ENCODE measurements around the gene ATRNL1. TPM values are rescaled to one million over a fixed set of nuclear protein-coding genes. Genes with fewer than 3 reads are reported as not detected.

The ATRNL1 gene
- total RNA-seq, 1 experiment from 2014 or later: 1.3 TPM

GRCh38 chr10:115638246-115638645, 545.1 kb downstream of the ATRNL1 start:
- Histone ChIP-seq H3K9me2 (ENCODE audit: insufficient read depth) (no peaks in the 10 kb centered on the region), H3K27me3 (ENCODE audit: insufficient read depth, low read length) (no peaks in the 10 kb centered on the region), H2AFZ (ENCODE audit: low read depth, low read length, poor library complexity, severe bottlenecking) (no peak overlapping the region), H3K9me3 (ENCODE audit: control insufficient read depth in 1 of 2, insufficient read depth in 1 of 2, low read depth in 1 of 2, low read length in 2 of 2) (no peaks in the 10 kb centered on the region), H3K4me1 (ENCODE audit: control insufficient read depth in 1 of 2, insufficient read depth in 2 of 2, low read length in 2 of 2) (no peaks in the 10 kb centered on the region), H3K36me3 (ENCODE audit: control insufficient read depth in 1 of 2, insufficient read depth in 2 of 2, low read length in 2 of 2) (no peaks in the 10 kb centered on the region), H3K4me3 (replicated peaks in 1 of 2; ENCODE audit: low read depth in 1 of 2, low read length in 2 of 2) (no peak overlapping the region), H3K9ac (ENCODE audit: low read length) (no peak overlapping the region), H3K27ac (ENCODE audit: low read depth, low read length) (no peak overlapping the region), H4K20me1 (ENCODE audit: insufficient read depth) (no peaks in the 10 kb centered on the region), H3K79me2 (ENCODE audit: insufficient read depth, low read length) (no peaks in the 10 kb centered on the region), H3K4me2 (ENCODE audit: low read length) (no peak overlapping the region)
- DNase-seq (ENCODE audit: low read depth, low spot score) (no peak), ATAC-seq (no peak)
- intact Hi-C loops (cut with micrococcal nuclease): no loop called here
- ChIA-PET POLR2A (no interaction called here), CTCF (no interaction called here), RAD21 (ENCODE audit: low non-redundant PET in 1 of 2, low total read pairs in 2 of 2, uncharacterized antibody in 2 of 2, unreplicated experiment in 2 of 2) (no interaction called here)
- TF ChIP-seq EZH2 (IDR thresholded peaks at IDR 0.05): no peak
- no TSS peak for BruUV-seq (replicated peaks)

GRCh38 chr10:115649217-115649616, 556.1 kb downstream of the ATRNL1 start:
- H3K36me3 ChIP-seq (ENCODE audit: control insufficient read depth in 1 of 2, insufficient read depth in 2 of 2, low read length in 2 of 2): no peaks in the 10 kb centered on the region
- no peak overlapping the region for H3K4me2 ChIP-seq (ENCODE audit: low read length)
- H3K9ac ChIP-seq (ENCODE audit: low read length): no peak overlapping the region
- intact Hi-C loops (cut with micrococcal nuclease): no loop called here
- RAD21 ChIA-PET (ENCODE audit: low non-redundant PET in 1 of 2, low total read pairs in 2 of 2, uncharacterized antibody in 2 of 2, unreplicated experiment in 2 of 2): no interaction called here
- no peaks in the 10 kb centered on the region for H3K9me2 ChIP-seq (ENCODE audit: insufficient read depth)
- no TSS peak for BruUV-seq (replicated peaks)
- no peaks in the 10 kb centered on the region for H3K79me2 ChIP-seq (ENCODE audit: insufficient read depth, low read length)
- no peaks in the 10 kb centered on the region for H4K20me1 ChIP-seq (ENCODE audit: insufficient read depth)
- POLR2A ChIA-PET: no interaction called here
- H3K9me3 ChIP-seq (ENCODE audit: control insufficient read depth in 1 of 2, insufficient read depth in 1 of 2, low read depth in 1 of 2, low read length in 2 of 2): no peaks in the 10 kb centered on the region
- no peak for ATAC-seq
- no peak overlapping the region for H3K4me3 ChIP-seq (replicated peaks in 1 of 2; ENCODE audit: low read depth in 1 of 2, low read length in 2 of 2)
- CTCF ChIA-PET: no interaction called here
- no peak overlapping the region for H2AFZ ChIP-seq (ENCODE audit: low read depth, low read length, poor library complexity, severe bottlenecking)
- no peaks in the 10 kb centered on the region for H3K4me1 ChIP-seq (ENCODE audit: control insufficient read depth in 1 of 2, insufficient read depth in 2 of 2, low read length in 2 of 2)
- no peak overlapping the region for H3K27ac ChIP-seq (ENCODE audit: low read depth, low read length)
- TF ChIP-seq REST (IDR thresholded peaks at IDR 0.05; ENCODE audit: low read depth): no peak
- TF ChIP-seq SRF (IDR thresholded peaks at IDR 0.05; ENCODE audit: low read depth): no peak
- TF ChIP-seq POLR2AphosphoS5 (IDR thresholded peaks at IDR 0.05; ENCODE audit: low read depth, low read length): no peak
- no peak for TF ChIP-seq JUND (IDR thresholded peaks at IDR 0.05)
- TF ChIP-seq ZBTB33 (IDR thresholded peaks at IDR 0.05; ENCODE audit: extremely low read depth, insufficient replicate concordance, low read length): no peak
- no peak for TF ChIP-seq ZNF274 (IDR thresholded peaks at IDR 0.05; ENCODE audit: low read depth, low read length)
- TF ChIP-seq POLR2A (IDR thresholded peaks at IDR 0.05; ENCODE audit: borderline replicate concordance, extremely low read depth, insufficient read depth, insufficient read length): no peak
- TF ChIP-seq ATF3 (IDR thresholded peaks at IDR 0.05): no peak
- no peak for TF ChIP-seq ZFX (IDR thresholded peaks at IDR 0.05)
- no peak for TF ChIP-seq EZH2phosphoT487 (IDR thresholded peaks at IDR 0.05; ENCODE audit: borderline replicate concordance)
- no peak for TF ChIP-seq CBX3 (IDR thresholded peaks at IDR 0.05; ENCODE audit: low read depth)
- TF ChIP-seq FOSL1 (IDR thresholded peaks at IDR 0.05; ENCODE audit: low read depth): no peak
- no peak for TF ChIP-seq CEBPB (IDR thresholded peaks at IDR 0.05; ENCODE audit: low read depth)
- DNase-seq (ENCODE audit: low read depth, low spot score): no peak
- 0 out of 2 replicates have a peak, but pooled peaks cover under 1% of the 10 kb centered on the region for H3K27me3 ChIP-seq (ENCODE audit: insufficient read depth, low read length)
